PFSK-1 (cell line): ENCODE measurements around the gene ELMO1.

Experiments used
- FOXP2 ChIP-seq: optimal IDR thresholded peaks from 2 replicates; pipeline ENCODE3; 2011; ENCODE audit warnings: borderline replicate concordance, control low read depth, inconsistent platforms; ENCODE audit not compliant: insufficient read depth; ENCODE audit errors: extremely low read length, extremely low read depth
- POLR2AphosphoS5 ChIP-seq: IDR thresholded peaks from 2 replicates; pipeline ENCODE4 v1.6.1; 2012; ENCODE audit warnings: low read depth, mild to moderate bottlenecking, control low read depth, low read length, moderate library complexity
- REST ChIP-seq, 2 experiments: IDR thresholded peaks; 2 replicates each; pipeline versions ENCODE4 v1.6.1 to v1.8.0; 2011 to 2012; ENCODE audit warnings: low read depth in 2 of 2, low read length in 2 of 2, control low read depth in 1 of 2, inconsistent platforms in 1 of 2, mild to moderate bottlenecking in 1 of 2, moderate library complexity in 1 of 2; ENCODE audit not compliant: insufficient read depth in 1 of 2
- SIN3A ChIP-seq: IDR thresholded peaks from 2 replicates; pipeline ENCODE4 v1.6.1; 2012; ENCODE audit warnings: mild to moderate bottlenecking, low read length, moderate library complexity, borderline replicate concordance; ENCODE audit not compliant: insufficient read depth
- TAF1 ChIP-seq: IDR thresholded peaks from 2 replicates; pipeline ENCODE4 v1.6.1; 2012; ENCODE audit warnings: low read length, control low read depth, borderline replicate concordance; ENCODE audit not compliant: insufficient read depth

ELMO1 gene

GRCh38 chr7:37273891-37274290, 174.8 kb downstream of the ELMO1 start:
- TF ChIP-seq REST (IDR thresholded peaks at IDR 0.05; ENCODE audit: insufficient read depth in 1 of 2, low read depth in 2 of 2, low read length in 2 of 2) (no peak), POLR2AphosphoS5 (no peak), SIN3A (no peak), FOXP2 (no peak), TAF1 (no peak)

- TF ChIP-seq FOXP2 (no peak), POLR2AphosphoS5 (no peak), TAF1 (no peak), REST (IDR thresholded peaks at IDR 0.05; ENCODE audit: insufficient read depth in 1 of 2, low read depth in 2 of 2, low read length in 2 of 2) (no peak), SIN3A (no peak)
Measured at GRCh38 chr7:37269711-37270508, 178.8 kb downstream of the ELMO1 start.

DNA sequence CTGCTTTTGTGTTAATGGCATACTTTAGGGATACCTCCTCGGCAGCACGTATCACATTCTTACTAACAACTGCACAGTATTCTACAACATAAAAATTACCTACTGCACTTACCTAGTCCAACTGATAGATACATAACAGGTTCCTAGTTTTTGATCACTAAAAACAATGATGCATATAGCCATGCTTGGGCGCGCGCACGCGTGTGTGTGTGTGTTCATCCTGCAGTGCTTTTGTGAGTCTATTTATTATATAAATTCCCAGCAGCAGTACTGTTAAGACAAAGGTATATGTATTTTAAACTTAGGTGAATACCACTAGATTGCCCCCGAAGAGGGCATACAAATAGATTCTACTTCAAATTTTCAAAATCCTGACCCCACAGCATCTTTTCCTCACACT, 181.4 kb downstream of the ELMO1 start:
- TF ChIP-seq TAF1: no peak
- no peak for TF ChIP-seq REST (IDR thresholded peaks at IDR 0.05; ENCODE audit: insufficient read depth in 1 of 2, low read depth in 2 of 2, low read length in 2 of 2)
- TF ChIP-seq POLR2AphosphoS5: no peak
- TF ChIP-seq SIN3A: no peak
- no peak for TF ChIP-seq FOXP2

DNA sequence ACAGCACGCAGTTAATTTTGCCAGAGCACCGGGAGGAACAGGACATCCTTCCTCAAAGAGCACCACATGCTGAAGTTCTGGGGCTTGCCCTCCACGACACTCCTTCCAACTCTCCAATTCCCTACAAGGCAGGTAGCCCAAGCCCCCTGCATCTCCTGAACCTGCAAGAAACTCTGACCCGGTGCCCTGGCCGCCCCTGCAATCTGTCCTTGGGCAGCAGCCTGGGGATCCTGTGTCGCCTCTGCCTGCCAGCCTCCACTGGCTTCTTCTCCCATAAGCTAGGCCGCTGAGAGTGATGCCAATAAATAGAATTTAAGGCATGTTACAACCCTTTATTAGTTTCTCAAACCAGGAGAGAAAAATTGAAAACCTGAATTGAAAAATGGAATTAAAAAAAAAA, 182.8 kb downstream of the ELMO1 start:
- TF ChIP-seq TAF1 (no peak), SIN3A (no peak), FOXP2 (no peak), POLR2AphosphoS5 (no peak), REST (IDR thresholded peaks at IDR 0.05; ENCODE audit: insufficient read depth in 1 of 2, low read depth in 2 of 2, low read length in 2 of 2) (no peak)

DNA sequence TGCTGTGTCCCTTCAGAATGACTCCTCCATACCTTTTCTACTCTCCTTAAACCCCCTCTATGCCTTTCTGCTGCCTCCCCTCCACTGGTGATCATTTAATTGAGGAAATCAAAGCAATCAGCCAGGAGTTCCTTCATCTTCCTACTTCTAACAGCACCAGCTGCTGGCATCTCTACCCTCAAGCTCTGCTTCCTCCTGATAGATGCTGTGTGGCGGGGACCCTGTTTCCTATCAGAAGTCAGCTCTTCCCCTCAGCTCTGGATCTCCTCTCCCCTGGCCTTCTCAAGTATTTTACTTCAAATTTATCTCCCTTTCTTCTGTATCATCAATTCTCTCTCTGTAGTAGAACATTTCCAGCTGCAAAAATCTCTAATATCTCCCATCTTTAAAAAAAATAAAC, 183.7 kb downstream of the ELMO1 start:
- TF ChIP-seq POLR2AphosphoS5 (no peak), TAF1 (no peak), FOXP2 (no peak), SIN3A (no peak)
